ENCODE results near the gene CLIC6. TPM values are rescaled to one million over a fixed set of nuclear protein-coding genes. Genes with fewer than 3 reads are reported as not detected.

The CLIC6 gene
- total RNA-seq, 2 experiments from 2014 or later = not detected

DNA sequence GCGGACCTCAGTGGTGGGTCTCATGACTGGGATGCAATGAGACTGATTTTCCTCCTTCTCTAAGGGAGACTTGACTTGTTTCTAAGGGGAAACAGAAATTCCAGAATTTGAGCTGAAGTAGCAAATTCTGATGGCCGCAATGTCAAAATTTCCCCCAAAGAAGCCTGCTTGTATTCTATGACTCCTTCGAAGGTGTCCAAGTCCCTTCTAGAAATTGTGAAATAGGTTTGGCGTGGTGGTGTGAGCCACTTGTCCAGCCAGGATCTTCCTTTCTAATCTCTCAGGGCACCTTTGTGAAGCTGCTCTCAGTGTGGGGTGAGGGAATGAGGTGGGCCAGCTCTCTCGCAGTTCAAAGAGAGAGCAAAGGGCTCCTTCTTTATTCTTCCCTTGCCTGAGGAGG, 19.9 kb downstream of the CLIC6 start:
- Histone ChIP-seq H3K4me2 (ENCODE audit: low read length) (no peak overlapping the region), H3K4me3 (ENCODE audit: low read depth, low read length, poor library complexity, severe bottlenecking) (no peak overlapping the region), H3K9me3 (ENCODE audit: low read length) (no peaks in the 10 kb centered on the region), H2AFZ (ENCODE audit: low read length) (no peak overlapping the region), H3K27ac (ENCODE audit: low read depth, low read length, poor library complexity, severe bottlenecking) (no peak overlapping the region), H3K4me1 (ENCODE audit: insufficient read depth, low read length, poor library complexity, severe bottlenecking) (no peaks in the 10 kb centered on the region), H4K20me1 (ENCODE audit: insufficient read depth, low read length) (no peaks in the 10 kb centered on the region), H3K79me2 (ENCODE audit: insufficient read depth, low read depth, low read length) (no peaks in the 10 kb centered on the region), H3K36me3 (ENCODE audit: insufficient read depth, low read length) (no peaks in the 10 kb centered on the region), H3K9me2 (ENCODE audit: insufficient read depth, low read length) (no peaks in the 10 kb centered on the region)
- intact Hi-C loops (cut with micrococcal nuclease; ENCODE audit: unreplicated experiment) = no loop called here
- no TSS peak for BruUV-seq (replicated peaks)
- ChIA-PET CTCF (ENCODE audit: unreplicated experiment) (interaction anchor here (0.6 kb wide), 1 partner anchor 367 kb away, joined by 4 read pairs; no protein-coding TSS in a partner anchor), POLR2A (no interaction called here)
- TF ChIP-seq EZH2phosphoT487 (IDR thresholded peaks at IDR 0.05; ENCODE audit: borderline replicate concordance, low read depth, low read length) = no peak
- TF ChIP-seq, protein P1, sequence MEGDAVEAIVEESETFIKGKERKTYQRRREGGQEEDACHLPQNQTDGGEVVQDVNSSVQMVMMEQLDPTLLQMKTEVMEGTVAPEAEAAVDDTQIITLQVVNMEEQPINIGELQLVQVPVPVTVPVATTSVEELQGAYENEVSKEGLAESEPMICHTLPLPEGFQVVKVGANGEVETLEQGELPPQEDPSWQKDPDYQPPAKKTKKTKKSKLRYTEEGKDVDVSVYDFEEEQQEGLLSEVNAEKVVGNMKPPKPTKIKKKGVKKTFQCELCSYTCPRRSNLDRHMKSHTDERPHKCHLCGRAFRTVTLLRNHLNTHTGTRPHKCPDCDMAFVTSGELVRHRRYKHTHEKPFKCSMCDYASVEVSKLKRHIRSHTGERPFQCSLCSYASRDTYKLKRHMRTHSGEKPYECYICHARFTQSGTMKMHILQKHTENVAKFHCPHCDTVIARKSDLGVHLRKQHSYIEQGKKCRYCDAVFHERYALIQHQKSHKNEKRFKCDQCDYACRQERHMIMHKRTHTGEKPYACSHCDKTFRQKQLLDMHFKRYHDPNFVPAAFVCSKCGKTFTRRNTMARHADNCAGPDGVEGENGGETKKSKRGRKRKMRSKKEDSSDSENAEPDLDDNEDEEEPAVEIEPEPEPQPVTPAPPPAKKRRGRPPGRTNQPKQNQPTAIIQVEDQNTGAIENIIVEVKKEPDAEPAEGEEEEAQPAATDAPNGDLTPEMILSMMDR (conservative IDR thresholded peaks at IDR 0.05; ENCODE audit: low read length) = no peak
- DNase-seq (ENCODE audit: low spot score) = no peak

DNA sequence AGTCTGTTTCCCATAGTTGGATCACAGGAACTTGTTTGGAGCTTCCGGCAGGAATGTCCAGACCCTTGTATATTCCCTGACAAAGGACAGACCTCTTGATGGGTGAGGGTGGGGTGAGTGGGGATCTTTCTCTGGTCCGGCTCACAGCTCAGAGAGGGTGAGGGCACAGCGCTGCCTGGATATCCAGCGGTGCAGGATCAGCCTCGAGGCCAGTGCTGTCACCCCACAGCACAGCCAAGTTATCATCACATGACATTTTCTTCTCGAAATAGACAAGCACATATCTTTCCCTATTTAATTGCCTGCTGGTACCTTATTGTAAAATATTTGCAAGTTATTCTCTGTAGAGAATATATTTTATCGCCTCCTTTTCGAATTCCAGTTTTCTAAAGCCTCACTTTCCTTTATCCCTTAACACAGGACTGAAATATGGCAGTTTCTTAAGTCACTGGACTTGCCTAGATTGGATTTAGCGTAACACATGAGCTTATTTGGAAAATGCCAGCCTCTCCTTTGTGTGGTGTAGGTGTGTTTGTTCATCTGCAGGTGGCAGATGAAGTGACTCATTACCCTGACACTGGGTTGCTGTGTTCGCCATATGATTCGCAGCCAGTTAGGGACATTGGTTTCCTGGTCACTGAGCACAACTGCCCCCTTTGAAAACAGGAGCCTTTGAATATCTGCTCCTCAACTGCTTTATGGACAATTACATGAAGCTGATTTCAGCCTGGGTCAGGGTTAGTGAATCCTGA, 21.4 kb downstream of the CLIC6 start:
- BruUV-seq (replicated peaks) = no TSS peak
- POLR2A ChIA-PET = interaction anchor here (0.7 to 1.9 kb wide), 2 partner anchors 23 to 570 kb away, joined by 3 to 4 read pairs; no protein-coding TSS in a partner anchor
- Histone ChIP-seq H3K4me1 (ENCODE audit: insufficient read depth, low read length, poor library complexity, severe bottlenecking) (no peaks in the 10 kb centered on the region), H3K4me3 (ENCODE audit: low read depth, low read length, poor library complexity, severe bottlenecking) (no peak overlapping the region), H2AFZ (ENCODE audit: low read length) (no peak overlapping the region), H3K36me3 (ENCODE audit: insufficient read depth, low read length) (no peaks in the 10 kb centered on the region), H4K20me1 (ENCODE audit: insufficient read depth, low read length) (no peaks in the 10 kb centered on the region), H3K79me2 (ENCODE audit: insufficient read depth, low read depth, low read length) (no peaks in the 10 kb centered on the region), H3K27ac (ENCODE audit: low read depth, low read length, poor library complexity, severe bottlenecking) (no peak overlapping the region), H3K4me2 (ENCODE audit: low read length) (no peak overlapping the region), H3K9me2 (ENCODE audit: insufficient read depth, low read length) (no peaks in the 10 kb centered on the region), H3K9me3 (ENCODE audit: low read length) (no peaks in the 10 kb centered on the region)
- TF ChIP-seq EZH2phosphoT487 (IDR thresholded peaks at IDR 0.05; ENCODE audit: borderline replicate concordance, low read depth, low read length) = no peak
- TF ChIP-seq, protein P1 (conservative IDR thresholded peaks at IDR 0.05; ENCODE audit: low read length) = no peak
- intact Hi-C loops (cut with micrococcal nuclease; ENCODE audit: unreplicated experiment) = no loop called here
- DNase-seq (ENCODE audit: low spot score) = no peak
- CTCF ChIA-PET (ENCODE audit: unreplicated experiment) = no interaction called here

DNA sequence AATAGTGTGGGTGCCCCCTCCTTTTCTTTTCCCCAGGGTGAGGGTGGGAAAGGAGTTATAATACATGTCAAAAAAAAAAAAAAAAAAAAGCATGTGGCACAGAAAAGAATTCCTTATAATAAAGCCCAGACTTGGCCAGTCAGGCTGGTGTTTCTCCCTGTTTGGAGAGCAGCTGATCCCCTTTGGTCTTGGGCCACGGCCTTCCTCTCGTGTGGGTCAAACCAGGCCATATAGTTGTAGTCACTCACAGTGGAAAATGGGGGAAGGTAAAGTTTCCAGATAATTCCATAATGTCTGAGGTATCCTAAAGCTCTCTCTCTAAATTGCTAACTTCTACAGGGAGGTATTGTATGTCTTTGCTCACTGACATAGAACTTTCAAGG, 22.0 kb downstream of the CLIC6 start:
- DNase-seq (ENCODE audit: low spot score) = no peak
- Histone ChIP-seq H4K20me1 (ENCODE audit: insufficient read depth, low read length) (no peaks in the 10 kb centered on the region), H3K79me2 (ENCODE audit: insufficient read depth, low read depth, low read length) (no peaks in the 10 kb centered on the region), H3K4me1 (ENCODE audit: insufficient read depth, low read length, poor library complexity, severe bottlenecking) (no peaks in the 10 kb centered on the region), H3K9me3 (ENCODE audit: low read length) (no peaks in the 10 kb centered on the region), H3K4me2 (ENCODE audit: low read length) (no peak overlapping the region), H3K9me2 (ENCODE audit: insufficient read depth, low read length) (no peaks in the 10 kb centered on the region), H2AFZ (ENCODE audit: low read length) (no peak overlapping the region), H3K36me3 (ENCODE audit: insufficient read depth, low read length) (no peaks in the 10 kb centered on the region), H3K4me3 (ENCODE audit: low read depth, low read length, poor library complexity, severe bottlenecking) (no peak overlapping the region), H3K27ac (ENCODE audit: low read depth, low read length, poor library complexity, severe bottlenecking) (no peak overlapping the region)
- TF ChIP-seq, protein P1 (conservative IDR thresholded peaks at IDR 0.05; ENCODE audit: low read length) = no peak
- TF ChIP-seq EZH2phosphoT487 (IDR thresholded peaks at IDR 0.05; ENCODE audit: borderline replicate concordance, low read depth, low read length) = no peak
- intact Hi-C loops (cut with micrococcal nuclease; ENCODE audit: unreplicated experiment) = no loop called here
- ChIA-PET POLR2A (interaction anchor here (1.9 kb wide), 1 partner anchor 23 kb away, joined by 4 read pairs; no protein-coding TSS in a partner anchor), CTCF (ENCODE audit: unreplicated experiment) (no interaction called here)
- BruUV-seq (replicated peaks) = no TSS peak

All from OCI-LY7 (cell line).